Measurements from ENCODE around the gene INTU. TPM values are rescaled to one million over a fixed set of nuclear protein-coding genes. Genes with fewer than 3 reads are reported as not detected.

The INTU gene
- polyA plus RNA-seq, 1 donor from 2014 or later, result 0.11 TPM

GRCh38 chr4:127756906-127757305 lies 124.1 kb downstream of the INTU start:
- H3K27me3 Mint-ChIP-seq, result peaks cover 8% of the 10 kb centered on the region
- no peak overlapping the region for H3K27ac Mint-ChIP-seq
- no peaks in the 10 kb centered on the region for H3K36me3 Mint-ChIP-seq
- peaks cover 1 to 18% (median 5%) of the 10 kb centered on the region in 3 donors for H3K9me3 Mint-ChIP-seq
- no peak overlapping the region for H3K4me3 Mint-ChIP-seq
- peaks cover 0 to 2% (median 0%) of the 10 kb centered on the region in 3 donors for H3K4me1 Mint-ChIP-seq

- Mint-ChIP-seq H3K4me3 (no peak overlapping the region), H3K27me3 (peaks cover 8% of the 10 kb centered on the region), H3K9me3 (peaks cover 0 to 10% (median 5%) of the 10 kb centered on the region in 3 donors)
Observed at GRCh38 chr4:127759228-127759820, 126.6 kb downstream of the INTU start.

GRCh38 chr4:127759893-127760292 lies 127.1 kb downstream of the INTU start:
- H3K4me1 Mint-ChIP-seq, result peaks cover 0 to 2% (median 0%) of the 10 kb centered on the region in 3 donors

More at GRCh38 chr4:127759228-127759820, 126.6 kb downstream of the INTU start:
- H3K27ac Mint-ChIP-seq, result no peak overlapping the region
- H3K4me1 Mint-ChIP-seq, result peaks cover 0 to 2% (median 0%) of the 10 kb centered on the region in 3 donors
- no peaks in the 10 kb centered on the region for H3K36me3 Mint-ChIP-seq

GRCh38 chr4:127771535-127772275 lies 138.9 kb downstream of the INTU start:
- Mint-ChIP-seq H3K27ac (no peak overlapping the region), H3K4me3 (no peak overlapping the region), H3K36me3 (no peaks in the 10 kb centered on the region), H3K4me1 (no peaks in the 10 kb centered on the region), H3K9me3 (no peaks in the 10 kb centered on the region), H3K27me3 (peaks cover 11% of the 10 kb centered on the region)

More at GRCh38 chr4:127759893-127760292, 127.1 kb downstream of the INTU start:
- Mint-ChIP-seq H3K36me3 (no peaks in the 10 kb centered on the region), H3K4me3 (no peak overlapping the region), H3K27ac (no peak overlapping the region), H3K9me3 (peaks cover 0 to 10% (median 5%) of the 10 kb centered on the region in 3 donors), H3K27me3 (peaks cover 9% of the 10 kb centered on the region)

- peaks cover 16% of the 10 kb centered on the region for H3K27me3 Mint-ChIP-seq
- no peaks in the 10 kb centered on the region for H3K4me1 Mint-ChIP-seq
- no peaks in the 10 kb centered on the region for H3K36me3 Mint-ChIP-seq
Observed at GRCh38 chr4:127772769-127773671, 140.3 kb downstream of the INTU start.

GRCh38 chr4:127775843-127776242 lies 143.1 kb downstream of the INTU start:
- peaks cover 0 to 4% (median 0%) of the 10 kb centered on the region in 3 donors for H3K4me1 Mint-ChIP-seq
- no peaks in the 10 kb centered on the region for H3K36me3 Mint-ChIP-seq
- H3K4me3 Mint-ChIP-seq, result no peak overlapping the region
- H3K9me3 Mint-ChIP-seq, result no peaks in the 10 kb centered on the region
- H3K27ac Mint-ChIP-seq, result no peak overlapping the region
- H3K27me3 Mint-ChIP-seq, result peaks cover 33% of the 10 kb centered on the region

More at GRCh38 chr4:127772769-127773671, 140.3 kb downstream of the INTU start:
- Mint-ChIP-seq H3K27ac (no peak overlapping the region), H3K4me3 (no peak overlapping the region), H3K9me3 (no peaks in the 10 kb centered on the region)

Other genes starting within 250 kb of the INTU start
- gene SLC25A31, start 97.4 kb downstream of the INTU start, polyA plus RNA-seq, result not detected
- gene HSPA4L, start 149.4 kb downstream of the INTU start, polyA plus RNA-seq, result not detected
- gene PLK4, start 247.9 kb downstream of the INTU start, polyA plus RNA-seq, result 1.6 TPM